Osteoblast (primary cell): Measurements from ENCODE around the gene ADGRD1. TPM values are rescaled to one million over a fixed set of nuclear protein-coding genes. Genes with fewer than 3 reads are reported as not detected.

ENCODE experiments used
- DNase-seq: peaks from one replicate; pipeline ENCODE4 v3.0.0; 2011; ENCODE audit warnings: low spot score, mixed read lengths; ENCODE audit not compliant: insufficient read length; ENCODE audit errors: missing footprints
- H2AFZ ChIP-seq: 2 replicates; pipeline ENCODE4 v1.6.0; 2011; ENCODE audit warnings: mild to moderate bottlenecking, low read length
- H3K27ac ChIP-seq: 2 replicates; pipeline ENCODE4 v1.5.1; 2011; ENCODE audit warnings: mild to moderate bottlenecking, low read depth, low read length, moderate library complexity
- H3K27me3 ChIP-seq: 2 replicates; pipeline ENCODE4 v1.6.0; 2012; ENCODE audit warnings: mild to moderate bottlenecking, control low read depth, inconsistent platforms, low read length, moderate library complexity; ENCODE audit not compliant: insufficient read depth
- H3K36me3 ChIP-seq: 2 replicates; pipeline ENCODE4 v1.5.1; 2011; ENCODE audit warnings: mild to moderate bottlenecking, low read length, control low read depth, moderate library complexity; ENCODE audit not compliant: insufficient read depth
- H3K4me1 ChIP-seq: 2 replicates; pipeline ENCODE4 v1.5.1; 2011; ENCODE audit warnings: mild to moderate bottlenecking, low read length, control low read depth, moderate library complexity; ENCODE audit not compliant: insufficient read depth
- H3K4me2 ChIP-seq: 2 replicates; pipeline ENCODE4 v1.6.0; 2011; ENCODE audit warnings: mild to moderate bottlenecking, low read length; ENCODE audit not compliant: insufficient read depth
- H3K4me3 ChIP-seq: fragments of 200-600 bp; sonication (generic); 3 replicates; pipeline ENCODE4 v1.5.1; 2012; ENCODE audit warnings: mild to moderate bottlenecking, low read length, inconsistent platforms; ENCODE audit not compliant: insufficient read depth
- H3K79me2 ChIP-seq: 2 replicates; pipeline ENCODE4 v1.6.0; 2012; ENCODE audit warnings: mild to moderate bottlenecking, low read length, control low read depth, inconsistent platforms; ENCODE audit not compliant: insufficient read depth
- H3K9me3 ChIP-seq: 2 replicates; pipeline ENCODE4 v1.5.1; 2011; ENCODE audit warnings: low read depth, low read length, control low read depth
- H4K20me1 ChIP-seq: 2 replicates; pipeline ENCODE4 v1.6.0; 2012; ENCODE audit warnings: mild to moderate bottlenecking, low read length, control low read depth; ENCODE audit not compliant: insufficient read depth
- CTCF ChIP-seq: IDR thresholded peaks from 2 replicates; pipeline ENCODE4 v1.5.1; 2011; ENCODE audit warnings: mild to moderate bottlenecking, low read depth, low read length, moderate library complexity; ENCODE audit errors: extremely low read depth
- total RNA-seq: library from RNA; depleted of rRNA; stranded (reverse); fragments of >200 nt; gene quantifications from 2 replicates; pipeline ENCODE4 v1.2.3, GENCODE V29; 2012

ADGRD1 gene
- total RNA-seq, 1 donor: 0.72 TPM

DNA sequence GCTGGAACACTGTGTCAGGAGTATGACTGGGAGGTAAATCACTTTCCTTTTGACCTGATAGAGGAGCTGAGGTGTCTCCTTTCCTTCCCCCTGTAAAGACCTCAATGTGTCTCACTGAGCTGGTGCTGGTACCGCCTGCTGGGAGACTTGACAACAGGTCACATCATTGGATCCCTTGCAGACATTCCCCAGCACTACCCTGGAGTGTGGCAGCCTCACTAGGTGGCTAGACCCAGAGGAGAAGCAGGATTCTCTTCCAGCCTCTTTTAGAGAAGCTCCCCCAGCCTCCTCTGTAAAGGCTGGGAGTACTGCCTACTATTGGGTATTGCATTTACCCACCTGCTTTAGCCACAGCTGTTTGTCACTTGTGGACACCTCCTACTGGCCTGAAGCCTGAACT lies 223.9 kb downstream of the ADGRD1 start:
- no peak for DNase-seq
- Histone ChIP-seq H3K79me2 (no peaks in the 10 kb centered on the region), H3K4me2 (no peak overlapping the region), H4K20me1 (no peaks in the 10 kb centered on the region), H3K27ac (no peak overlapping the region), H2AFZ (no peak overlapping the region), H3K36me3 (no peaks in the 10 kb centered on the region), H3K9me3 (no peaks in the 10 kb centered on the region), H3K27me3 (no peaks in the 10 kb centered on the region), H3K4me3 (no peak overlapping the region), H3K4me1 (no peaks in the 10 kb centered on the region)
- TF ChIP-seq CTCF: no peak

DNA sequence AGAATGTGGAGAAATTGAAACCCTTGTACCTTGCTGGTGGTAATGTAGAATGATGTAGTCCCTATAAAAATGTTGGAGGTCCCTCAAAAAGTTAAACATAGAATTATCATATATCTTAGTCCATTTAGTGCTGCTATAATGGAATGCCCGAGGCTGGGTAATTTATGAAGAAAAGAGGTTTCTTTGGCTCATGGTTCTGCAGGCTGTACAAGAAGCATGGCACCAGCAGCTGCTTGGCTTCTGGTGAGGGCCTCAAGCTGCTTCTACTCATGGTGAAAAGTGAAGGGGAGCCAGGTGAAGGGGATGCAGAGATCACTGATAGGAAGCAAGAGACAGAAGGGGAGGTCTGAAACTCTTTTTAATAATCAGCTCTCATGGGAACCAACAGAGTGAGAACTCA lies 233.9 kb downstream of the ADGRD1 start:
- Histone ChIP-seq H2AFZ (no peak overlapping the region), H3K4me3 (no peak overlapping the region), H3K79me2 (no peaks in the 10 kb centered on the region), H3K27ac (no peak overlapping the region), H3K9me3 (no peaks in the 10 kb centered on the region), H3K36me3 (no peaks in the 10 kb centered on the region), H3K27me3 (no peaks in the 10 kb centered on the region), H3K4me1 (no peaks in the 10 kb centered on the region), H3K4me2 (no peak overlapping the region), H4K20me1 (no peaks in the 10 kb centered on the region)
- no peak for TF ChIP-seq CTCF
- DNase-seq: no peak

DNA sequence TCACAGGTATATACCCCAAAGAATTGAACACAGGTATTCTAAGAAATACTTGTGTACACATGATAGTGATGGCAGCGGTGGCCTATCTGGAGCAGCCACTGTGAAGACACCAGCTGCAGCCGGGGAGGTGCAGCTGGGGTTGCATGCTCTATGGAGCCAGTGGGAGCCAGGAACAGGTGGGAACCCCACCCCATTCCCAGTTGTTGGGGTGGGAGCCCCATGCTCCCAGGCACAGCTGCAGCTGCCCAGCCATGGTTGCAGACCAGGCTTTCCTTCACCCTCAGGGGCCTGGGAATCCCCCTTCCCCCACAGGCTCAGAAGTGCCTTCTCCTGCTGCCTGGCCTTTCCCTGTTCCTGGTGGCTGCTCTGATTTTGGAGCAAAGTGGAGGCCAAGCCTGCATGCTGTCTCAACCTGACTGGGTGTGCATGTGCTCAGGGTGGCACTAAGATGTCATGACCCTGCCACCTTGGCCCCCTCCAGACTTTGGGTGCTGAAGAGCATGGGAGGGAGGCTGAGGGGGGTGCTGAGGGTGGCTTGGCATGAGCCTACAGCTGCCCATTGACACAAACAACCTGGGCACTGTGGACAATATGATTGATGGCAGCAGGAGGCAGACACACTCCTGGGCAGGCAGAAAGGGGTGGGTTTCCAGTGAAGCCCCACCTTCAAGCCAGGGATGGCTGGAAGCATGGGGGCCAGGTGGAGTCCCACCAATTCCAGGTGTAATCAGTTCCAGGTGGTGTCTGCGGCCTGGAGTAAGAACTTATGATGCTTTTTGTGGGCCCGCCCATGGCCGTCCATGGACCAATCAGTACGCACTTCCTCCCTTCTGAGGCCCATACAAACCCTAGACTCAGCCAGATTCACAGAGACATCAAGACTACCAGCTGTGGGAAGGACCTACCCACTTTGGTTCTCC lies 234.7 kb downstream of the ADGRD1 start:
- DNase-seq: no peak
- H3K9me3 ChIP-seq: no peaks in the 10 kb centered on the region
- H3K27ac ChIP-seq: no peak overlapping the region
- no peaks in the 10 kb centered on the region for H3K79me2 ChIP-seq
- no peak overlapping the region for H3K4me3 ChIP-seq
- H3K27me3 ChIP-seq: no peaks in the 10 kb centered on the region
- no peak for TF ChIP-seq CTCF
- H4K20me1 ChIP-seq: no peaks in the 10 kb centered on the region
- no peaks in the 10 kb centered on the region for H3K4me1 ChIP-seq
- H2AFZ ChIP-seq: no peak overlapping the region
- no peaks in the 10 kb centered on the region for H3K36me3 ChIP-seq
- H3K4me2 ChIP-seq: no peak overlapping the region

GRCh38 chr12:131189781-131190180 lies 236.1 kb downstream of the ADGRD1 start:
- Histone ChIP-seq H3K4me1 (no peaks in the 10 kb centered on the region), H3K36me3 (no peaks in the 10 kb centered on the region), H3K4me3 (no peak overlapping the region), H2AFZ (no peak overlapping the region), H3K79me2 (no peaks in the 10 kb centered on the region), H3K4me2 (no peak overlapping the region), H3K9me3 (no peaks in the 10 kb centered on the region), H3K27ac (no peak overlapping the region), H4K20me1 (no peaks in the 10 kb centered on the region), H3K27me3 (no peaks in the 10 kb centered on the region)
- no peak for DNase-seq
- no peak for TF ChIP-seq CTCF
